HG03565 (cell line): ENCODE results near the gene RUNDC1.
"Not testable (repeated sequence)": the region's sequence is repeated elsewhere in the genome, so short reads cannot be mapped to it uniquely, and the experiment has no call there.

Source experiments
- ATAC-seq: cut with Tn5 transposase; IDR thresholded peaks from one replicate; pipeline ENCODE4 v1.9.1; 2021; ENCODE audit warnings: mild to moderate bottlenecking, moderate library complexity; ENCODE audit not compliant: unreplicated experiment

RUNDC1 gene

DNA sequence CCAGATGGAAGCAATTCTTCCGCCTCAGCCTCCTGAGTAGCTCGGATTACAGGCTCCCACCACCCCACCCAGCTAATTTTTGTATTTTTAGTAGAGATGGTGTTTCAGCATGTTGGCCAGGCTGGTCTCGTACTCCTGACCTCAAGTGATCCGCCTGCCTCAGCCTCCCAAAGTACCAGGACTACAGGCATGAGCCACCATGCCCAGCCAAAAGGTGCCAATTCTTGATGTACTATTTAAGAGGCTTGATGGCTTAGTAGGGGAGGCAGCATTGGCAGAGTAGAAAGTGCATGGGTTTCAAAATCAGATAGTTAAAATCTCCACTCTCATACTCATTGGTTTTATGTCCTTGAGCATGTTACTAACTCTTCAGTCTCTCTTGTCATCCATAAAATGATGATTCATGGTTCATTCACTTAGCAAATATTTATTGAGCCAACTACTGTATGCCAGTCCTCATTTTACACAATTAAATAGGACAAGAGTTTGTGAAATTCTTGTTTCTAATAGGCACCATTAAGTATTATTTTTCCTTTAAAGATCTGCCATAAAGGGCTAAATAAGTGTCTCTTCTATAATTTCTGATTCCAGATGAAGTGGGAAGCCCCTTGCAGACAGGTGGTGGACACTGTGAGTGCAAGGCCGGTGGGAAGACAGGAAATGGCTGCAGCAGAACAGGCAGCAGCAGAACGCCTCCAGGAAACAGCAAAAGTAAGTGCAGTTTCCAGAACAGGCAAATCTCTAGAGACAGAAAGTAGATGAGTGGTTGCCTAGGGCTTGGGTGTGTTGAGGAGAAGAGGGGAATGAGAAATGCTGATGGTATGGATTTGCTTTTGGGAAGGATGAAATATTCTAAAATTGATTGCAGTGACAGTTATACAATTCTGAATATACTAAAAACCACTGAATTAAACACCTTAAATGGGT, 9.6 kb downstream of the RUNDC1 start:
- no peak for ATAC-seq

- ATAC-seq, result no peak
These were observed 11.1 kb downstream of the RUNDC1 start for GRCh38 chr17:42991471-42991870.

GRCh38 chr17:42992872-42993271, 12.5 kb downstream of the RUNDC1 start:
- ATAC-seq, result no peak

GRCh38 chr17:42993913-42994312, 13.5 kb downstream of the RUNDC1 start:
- ATAC-seq, result not testable (repeated sequence)

- no peak for ATAC-seq
These were observed 17.1 kb downstream of the RUNDC1 start for GRCh38 chr17:42997390-42997983.

- peak; percentile 83 for ATAC-seq
These were observed 17.9 kb downstream of the RUNDC1 start, which contains the start of gene RPL27 for GRCh38 chr17:42997984-42998938. Gene RPL27 (plus strand): TSS chr17:42998419. CDS start chr17:42998751, 332 bp downstream.

GRCh38 chr17:42999003-42999525, 18.7 kb downstream of the RUNDC1 start:
- no peak for ATAC-seq

DNA sequence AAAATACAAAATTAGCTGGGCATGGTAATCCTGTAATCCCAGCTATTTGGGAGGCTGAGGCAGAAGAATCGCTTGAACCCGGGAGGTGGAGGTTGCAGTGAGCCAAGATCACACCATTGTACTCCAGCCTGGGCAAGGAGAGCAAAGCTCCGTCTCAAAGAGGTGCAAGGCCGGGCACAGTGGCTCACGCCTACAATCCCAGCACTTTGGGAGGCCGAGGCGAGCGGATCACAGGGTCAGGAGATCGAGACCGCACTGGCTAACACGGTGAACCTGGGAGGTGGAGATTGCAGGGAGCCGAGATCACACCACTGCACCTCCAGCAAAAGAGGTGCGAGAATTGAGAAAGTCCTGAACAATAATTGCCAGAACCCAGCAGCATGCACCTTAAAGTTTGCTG, 20.5 kb downstream of the RUNDC1 start:
- ATAC-seq, result not testable (repeated sequence)

DNA sequence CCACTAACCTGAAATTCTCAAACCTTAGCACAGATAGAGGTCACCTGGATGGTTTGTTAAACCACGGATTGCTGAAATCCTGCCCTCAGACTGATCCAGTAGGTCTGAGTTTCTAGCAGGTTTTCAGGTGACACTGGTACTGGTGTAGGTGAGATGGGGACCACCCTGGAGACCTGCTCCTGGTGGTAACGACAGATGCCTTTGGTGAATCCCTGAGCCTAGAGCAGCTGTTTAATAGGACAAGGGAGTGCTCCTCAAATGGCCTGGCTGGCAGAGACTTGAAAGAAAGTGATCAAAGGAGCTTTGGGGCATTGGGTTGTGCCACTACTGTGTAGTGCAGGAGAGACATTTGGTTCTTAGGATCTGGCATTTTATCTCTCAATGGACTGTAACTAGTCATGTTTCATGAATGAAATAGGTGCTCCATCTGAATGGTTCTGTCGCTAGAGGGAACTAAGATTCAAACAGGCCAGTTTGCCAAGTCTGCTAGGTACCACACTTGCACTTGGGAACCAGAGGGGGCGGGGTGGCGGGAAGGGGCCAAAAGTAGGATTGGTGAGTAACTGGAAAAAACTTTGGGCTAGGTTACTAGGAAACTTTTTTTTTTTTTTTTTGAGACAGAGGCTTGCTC, 23.3 kb downstream of the RUNDC1 start:
- no peak for ATAC-seq

DNA sequence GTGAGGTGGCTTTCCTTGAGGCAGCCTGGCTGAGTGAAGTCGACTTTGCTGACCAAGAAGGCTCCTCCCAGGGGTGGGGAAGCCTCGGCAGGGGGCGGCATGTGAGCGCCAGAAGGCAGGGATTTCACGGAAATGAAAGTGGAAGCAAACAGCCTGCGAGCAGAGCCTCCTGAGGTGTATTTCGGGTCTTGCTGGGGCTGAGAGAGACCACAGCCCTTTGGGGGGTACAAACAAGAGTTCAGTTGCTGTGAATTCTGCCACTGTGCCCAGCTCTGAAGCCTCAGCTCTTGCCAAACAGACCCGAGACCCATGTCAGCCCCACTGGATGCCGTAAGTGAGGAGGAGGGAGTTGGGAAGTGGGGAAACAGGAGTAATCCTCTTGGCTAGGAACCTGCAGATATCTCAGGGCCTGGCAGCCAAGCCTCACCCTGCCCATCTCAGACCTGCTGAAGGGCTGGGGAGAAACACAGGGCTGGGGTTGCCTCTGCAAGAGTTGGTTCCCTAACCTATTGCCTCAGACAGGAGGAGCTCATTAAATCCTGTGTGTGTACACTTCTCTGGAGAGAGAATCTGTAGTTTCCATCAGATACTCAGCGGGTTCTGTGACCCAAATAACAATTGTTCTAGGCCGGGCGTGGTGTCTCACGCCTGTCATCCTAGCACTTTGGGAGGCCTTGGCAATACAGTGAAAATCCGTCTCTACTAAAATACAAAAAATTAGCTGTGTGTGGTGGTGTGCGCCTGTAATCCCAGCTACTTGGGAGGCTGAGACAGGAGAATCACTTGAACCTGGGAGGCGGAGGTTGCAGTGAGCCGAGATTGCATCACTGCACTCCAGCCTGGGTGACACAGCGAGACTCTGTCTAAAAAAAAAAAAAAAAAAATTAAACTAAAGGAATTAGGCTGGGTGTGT, 26.5 kb downstream of the RUNDC1 start, which contains the start of gene IFI35:
Gene IFI35, plus strand, starts transcription at position 146 of the 913 bp plus-strand sequence. Its CDS starts 164 bp downstream, at position 310.
- ATAC-seq, result peak; percentile 80

DNA sequence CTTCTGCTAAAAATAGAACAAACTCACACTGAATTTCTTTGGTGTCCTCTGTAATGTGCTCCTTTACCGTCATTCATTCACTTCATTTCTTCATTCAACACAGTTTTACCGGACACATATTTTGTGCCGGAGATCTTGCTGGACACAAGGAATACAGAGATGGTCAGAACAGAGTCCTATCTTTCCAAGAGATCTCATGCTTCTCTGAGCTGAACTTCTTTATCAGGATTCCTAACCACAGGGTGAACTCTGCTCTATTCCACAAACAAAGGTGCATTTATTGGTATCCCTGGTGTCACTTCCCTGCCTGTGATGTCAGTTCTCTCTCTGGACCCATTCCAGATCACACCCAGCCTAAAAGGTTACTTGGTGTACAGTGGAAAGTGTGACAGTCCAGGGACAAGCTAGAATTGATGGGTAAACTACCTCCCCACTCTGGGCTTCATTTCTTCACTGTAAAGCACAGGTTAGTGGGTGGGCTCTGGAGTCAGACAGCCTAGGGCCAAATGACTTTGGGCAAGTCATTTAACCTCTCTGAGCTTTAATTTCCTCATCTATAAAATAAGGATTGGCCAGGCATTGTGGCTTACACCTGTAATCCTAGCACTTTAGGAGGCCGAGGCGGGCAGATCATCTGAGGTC, 30.4 kb downstream of the RUNDC1 start:
- ATAC-seq, result no peak

- ATAC-seq, result no peak
These were observed 31.5 kb downstream of the RUNDC1 start for GRCh38 chr17:43011728-43012472.

GRCh38 chr17:43013296-43013695, 32.9 kb downstream of the RUNDC1 start:
- no peak for ATAC-seq

GRCh38 chr17:43014020-43014648, 33.8 kb downstream of the RUNDC1 start:
- ATAC-seq, result no peak

DNA sequence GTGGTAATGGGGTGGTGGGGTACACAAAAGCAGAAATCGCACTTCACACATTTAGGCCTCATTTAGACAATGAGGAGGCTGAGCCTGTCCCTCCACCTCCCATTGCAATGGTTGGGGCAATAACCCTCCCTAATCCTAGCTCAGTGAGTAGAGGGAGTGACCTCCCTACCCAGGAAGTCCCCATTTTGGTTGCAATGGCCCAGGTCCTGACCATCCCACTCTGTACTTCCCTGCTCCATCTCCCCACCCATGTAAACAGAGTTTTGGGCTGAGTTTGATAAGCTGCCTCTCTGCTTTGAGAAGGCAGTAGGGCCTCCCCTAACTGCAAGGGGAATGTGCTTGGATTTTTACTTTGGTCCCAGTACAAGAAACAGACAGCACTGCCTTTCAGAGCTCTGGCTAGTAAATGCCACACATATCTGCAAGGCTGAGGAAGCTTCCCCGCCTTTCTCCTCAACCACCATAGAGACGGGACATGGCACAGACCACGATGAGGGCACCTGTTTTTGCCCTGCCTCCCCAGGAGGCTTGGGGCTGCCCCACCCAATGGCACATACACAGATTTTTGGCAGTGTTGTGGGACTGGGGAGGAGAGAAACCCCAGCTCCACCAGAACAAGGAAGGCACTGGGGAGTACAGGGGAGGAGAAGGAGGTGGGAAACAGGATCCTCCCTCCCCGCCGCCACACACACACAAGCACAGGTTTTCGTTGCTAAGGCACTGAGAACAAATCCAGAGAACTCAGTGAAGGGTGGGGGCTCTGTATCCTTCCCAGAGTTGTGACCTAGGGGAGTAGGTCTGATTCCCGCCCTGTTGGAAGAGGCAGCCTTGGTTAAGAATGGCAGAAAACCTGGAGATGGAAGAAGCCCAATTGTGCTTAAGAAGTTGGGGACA, 34.5 kb downstream of the RUNDC1 start:
- no peak for ATAC-seq

DNA sequence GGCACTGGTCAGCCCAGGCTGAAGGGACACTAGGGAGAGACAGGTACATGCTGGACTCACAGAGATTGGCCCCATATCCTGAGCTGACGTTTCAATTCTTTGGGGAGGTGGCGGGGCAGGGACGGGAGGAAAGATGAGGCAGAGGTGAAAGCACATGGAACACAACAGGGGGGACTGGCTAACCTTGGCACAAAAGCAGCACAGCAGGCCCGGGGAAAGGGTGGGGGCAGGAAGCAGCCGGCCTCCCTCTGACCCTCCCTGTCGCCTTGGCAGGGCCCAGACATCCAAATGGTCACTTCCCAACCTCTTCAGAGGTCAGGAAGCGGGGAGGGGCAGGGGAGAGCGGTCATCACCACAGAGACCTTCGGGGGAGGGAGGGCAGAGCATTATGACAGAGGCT, 35.2 kb downstream of the RUNDC1 start:
- no peak for ATAC-seq
